GM18909 (cell line): Measurements from ENCODE around the gene LRRFIP2.
"Not testable (repeated sequence)": the region's sequence is repeated elsewhere in the genome, so short reads cannot be mapped to it uniquely, and the experiment has no call there.

ENCODE experiments used
- ATAC-seq: cut with Tn5 transposase; IDR thresholded peaks from one replicate; pipeline ENCODE4 v1.9.1; 2021; ENCODE audit warnings: mild to moderate bottlenecking; ENCODE audit not compliant: unreplicated experiment, poor library complexity

Gene LRRFIP2

GRCh38 chr3:37174532-37175126 lies at the start of gene LRRFIP2:
LRRFIP2 (minus strand) TSS chr3:37174582; CDS start chr3:37148983, 25,599 bp downstream.
- peak; percentile 27 for ATAC-seq

- ATAC-seq = no peak
These were observed 49.2 kb upstream of the LRRFIP2 start for GRCh38 chr3:37223576-37223975.

GRCh38 chr3:37223141-37223558 lies 48.8 kb upstream of the LRRFIP2 start:
- no peak for ATAC-seq

GRCh38 chr3:37222542-37222941 lies 48.2 kb upstream of the LRRFIP2 start:
- ATAC-seq = not testable (repeated sequence)

GRCh38 chr3:37221407-37221806 lies 47.0 kb upstream of the LRRFIP2 start:
- no peak for ATAC-seq

GRCh38 chr3:37219266-37219665 lies 44.9 kb upstream of the LRRFIP2 start:
- ATAC-seq = no peak

GRCh38 chr3:37218206-37218605 lies 43.8 kb upstream of the LRRFIP2 start:
- no peak for ATAC-seq

- no peak for ATAC-seq
These were observed 42.9 kb upstream of the LRRFIP2 start for GRCh38 chr3:37217098-37217849.

- no peak for ATAC-seq
These were observed 42.3 kb upstream of the LRRFIP2 start for GRCh38 chr3:37216597-37217097.

- ATAC-seq = no peak
These were observed 39.7 kb upstream of the LRRFIP2 start for GRCh38 chr3:37214076-37214475.

GRCh38 chr3:37210230-37210629 lies 35.8 kb upstream of the LRRFIP2 start:
- no peak for ATAC-seq

- ATAC-seq = not testable (repeated sequence)
These were observed 34.2 kb upstream of the LRRFIP2 start for GRCh38 chr3:37208576-37208975.

- ATAC-seq = not testable (repeated sequence)
These were observed 33.6 kb upstream of the LRRFIP2 start for GRCh38 chr3:37208008-37208407.

GRCh38 chr3:37206041-37206440 lies 31.7 kb upstream of the LRRFIP2 start:
- ATAC-seq = not testable (repeated sequence)

GRCh38 chr3:37204314-37204713 lies 29.9 kb upstream of the LRRFIP2 start:
- no peak for ATAC-seq

GRCh38 chr3:37202035-37202434 lies 27.7 kb upstream of the LRRFIP2 start:
- ATAC-seq = no peak

GRCh38 chr3:37200141-37200540 lies 25.8 kb upstream of the LRRFIP2 start:
- no peak for ATAC-seq

GRCh38 chr3:37198996-37199395 lies 24.6 kb upstream of the LRRFIP2 start:
- no peak for ATAC-seq

GRCh38 chr3:37198547-37198946 lies 24.2 kb upstream of the LRRFIP2 start:
- ATAC-seq = no peak

GRCh38 chr3:37197810-37198371 lies 23.5 kb upstream of the LRRFIP2 start:
- no peak for ATAC-seq

- no peak for ATAC-seq
These were observed 20.2 kb upstream of the LRRFIP2 start for GRCh38 chr3:37194533-37194932.
